ENCODE results near the gene GLG1. TPM values are rescaled to one million over a fixed set of nuclear protein-coding genes. Genes with fewer than 3 reads are reported as not detected.
A peak's percentile ranks its signal among the peaks of the same experiment; 100 is the strongest.

Gene GLG1
- total and polyA plus RNA-seq, 4 donors = 24.6 to 156 (median 78.2) TPM

GRCh38 chr16:74450967-74451760 is 155.8 kb downstream of the GLG1 start:
- ATAC-seq (ENCODE audit: insufficient read depth, low FRiP score) = no peak

GRCh38 chr16:74450236-74450635 is 156.7 kb downstream of the GLG1 start:
- Histone ChIP-seq H3K27ac (ENCODE audit: low read depth in 1 of 2, low read length in 1 of 2) (peak overlapping the region; percentile 64 to 72), H3K9ac (ENCODE audit: insufficient read depth in 1 of 2, low read length in 2 of 2) (no peak overlapping the region), H3K4me3 (no peak overlapping the region), H3K4me1 (ENCODE audit: control insufficient read depth in 5 of 5, insufficient read depth in 5 of 5, low read length in 5 of 5) (peaks cover 0 to 16% (median 0%) of the 10 kb centered on the region in 5 donors), H3K9me3 (ENCODE audit: control insufficient read depth in 4 of 4, insufficient read depth in 3 of 4, low read length in 3 of 4) (peaks cover 0 to 2% (median 0%) of the 10 kb centered on the region in 4 donors), H3K36me3 (ENCODE audit: control insufficient read depth in 4 of 4, insufficient read depth in 4 of 4, low read length in 4 of 4) (peaks cover under 1 to 35% (median 29%) of the 10 kb centered on the region in 4 donors), H3K27me3 (ENCODE audit: control insufficient read depth in 3 of 3, insufficient read depth in 3 of 3, low read length in 2 of 3) (no peaks in the 10 kb centered on the region)
- TF ChIP-seq CTCF (IDR thresholded peaks at IDR 0.05; ENCODE audit: control extremely low read depth, extremely low read depth) = no peak
- no peak for ATAC-seq (ENCODE audit: insufficient read depth, low FRiP score)
- 88 to 89% methylated on average over 3 of the region's 3 CpGs for WGBS, 2 donors
- no peak for DNase-seq

More at GRCh38 chr16:74450967-74451760, 155.8 kb downstream of the GLG1 start:
- Histone ChIP-seq H3K4me3 (no peak overlapping the region), H3K4me1 (ENCODE audit: control insufficient read depth in 5 of 5, insufficient read depth in 5 of 5, low read length in 5 of 5) (peaks cover 0 to 16% (median 0%) of the 10 kb centered on the region in 5 donors), H3K27ac (ENCODE audit: low read depth in 1 of 2, low read length in 1 of 2) (no peak overlapping the region), H3K9ac (ENCODE audit: insufficient read depth in 1 of 2, low read length in 2 of 2) (no peak overlapping the region), H3K36me3 (ENCODE audit: control insufficient read depth in 4 of 4, insufficient read depth in 4 of 4, low read length in 4 of 4) (peaks cover 6 to 43% (median 37%) of the 10 kb centered on the region in 4 donors), H3K27me3 (ENCODE audit: control insufficient read depth in 3 of 3, insufficient read depth in 3 of 3, low read length in 2 of 3) (no peaks in the 10 kb centered on the region), H3K9me3 (ENCODE audit: control insufficient read depth in 4 of 4, insufficient read depth in 3 of 4, low read length in 3 of 4) (peaks cover 0 to 2% (median 0%) of the 10 kb centered on the region in 4 donors)
- no peak for DNase-seq
- no peak for TF ChIP-seq CTCF (IDR thresholded peaks at IDR 0.05; ENCODE audit: control extremely low read depth, extremely low read depth)
- WGBS, 2 donors = 96% methylated on average over 20 of the region's 20 CpGs

- peak overlapping the region; percentile 64 to 72 for H3K27ac ChIP-seq (ENCODE audit: low read depth in 1 of 2, low read length in 1 of 2)
- peaks cover 0 to 34% (median 28%) of the 10 kb centered on the region in 4 donors for H3K36me3 ChIP-seq (ENCODE audit: control insufficient read depth in 4 of 4, insufficient read depth in 4 of 4, low read length in 4 of 4)
- ATAC-seq (ENCODE audit: insufficient read depth, low FRiP score) (no peak), DNase-seq (no peak)
- H3K4me1 ChIP-seq (ENCODE audit: control insufficient read depth in 5 of 5, insufficient read depth in 5 of 5, low read length in 5 of 5) = peaks cover 0 to 16% (median 0%) of the 10 kb centered on the region in 5 donors
- no peak for TF ChIP-seq CTCF (IDR thresholded peaks at IDR 0.05; ENCODE audit: control extremely low read depth, extremely low read depth)
- peaks cover 0 to 2% (median 0%) of the 10 kb centered on the region in 4 donors for H3K9me3 ChIP-seq (ENCODE audit: control insufficient read depth in 4 of 4, insufficient read depth in 3 of 4, low read length in 3 of 4)
- H3K9ac ChIP-seq (ENCODE audit: insufficient read depth in 1 of 2, low read length in 2 of 2) = no peak overlapping the region
- no peaks in the 10 kb centered on the region for H3K27me3 ChIP-seq (ENCODE audit: control insufficient read depth in 3 of 3, insufficient read depth in 3 of 3, low read length in 2 of 3)
- 95 to 98% methylated on average over 5 of the region's 5 CpGs for WGBS, 2 donors
- no peak overlapping the region for H3K4me3 ChIP-seq
These were observed 157.4 kb downstream of the GLG1 start for GRCh38 chr16:74449470-74449869.

Data from lung (tissue), 12 donors.